GM23338 (cell line): ENCODE data around the gene CLDN20. TPM values are rescaled to one million over a fixed set of nuclear protein-coding genes. Genes with fewer than 3 reads are reported as not detected.
A peak's percentile ranks its signal among the peaks of the same experiment; 100 is the strongest.

Experiments
- ATAC-seq: fragments of 200-7000 bp; cut with Tn5 transposase; 3 replicates; pipeline ENCODE4 v1.9.1; 2020
- DNase-seq: peaks from one replicate; pipeline ENCODE4 v3.0.0-alpha.2; 2015; ENCODE audit warnings: low spot score
- H2AFZ ChIP-seq: fragments of 200-600 bp; sonication (generic); 2 replicates; pipeline ENCODE4 v1.8.0; 2016; ENCODE audit warnings: antibody characterized with exemption, mild to moderate bottlenecking, moderate library complexity
- H3F3A ChIP-seq: fragments of 200-600 bp; sonication (generic); replicated peaks from 2 replicates; pipeline ENCODE4 v1.8.0; 2017; ENCODE audit warnings: antibody characterized with exemption, mixed run types, low read depth
- H3K27ac ChIP-seq: fragments of 200-600 bp; sonication (generic); 2 replicates; pipeline ENCODE4 v1.6.1; 2016; ENCODE audit warnings: low read depth
- H3K27me3 ChIP-seq: fragments of 200-600 bp; sonication (generic); 2 replicates; pipeline ENCODE4 v1.8.0; 2016; ENCODE audit warnings: mild to moderate bottlenecking, mixed run types, moderate library complexity; ENCODE audit not compliant: insufficient read depth
- H3K36me3 ChIP-seq: fragments of 200-600 bp; sonication (generic); 2 replicates; pipeline ENCODE4 v1.8.0; 2016; ENCODE audit warnings: mild to moderate bottlenecking; ENCODE audit not compliant: insufficient read depth
- H3K4me1 ChIP-seq: fragments of 200-600 bp; sonication (generic); 2 replicates; pipeline ENCODE4 v1.8.0; 2016; ENCODE audit warnings: mild to moderate bottlenecking, moderate library complexity; ENCODE audit not compliant: insufficient read depth
- H3K4me2 ChIP-seq: fragments of 200-600 bp; sonication (generic); 2 replicates; pipeline ENCODE4 v1.7.1; 2017; ENCODE audit warnings: mixed run types
- H3K4me3 ChIP-seq: fragments of 200-600 bp; sonication (generic); 2 replicates; pipeline ENCODE4 v1.6.1; 2016; ENCODE audit warnings: mixed run types
- H3K79me2 ChIP-seq: fragments of 200-600 bp; sonication (generic); replicated peaks from 2 replicates; pipeline ENCODE4 v1.8.0; 2017; ENCODE audit warnings: mild to moderate bottlenecking; ENCODE audit not compliant: insufficient read depth
- H3K9me2 ChIP-seq: fragments of 200-600 bp; sonication (generic); 2 replicates; pipeline ENCODE4 v1.8.0; 2017; ENCODE audit not compliant: insufficient read depth
- H4K20me1 ChIP-seq: fragments of 200-600 bp; sonication (generic); replicated peaks from 2 replicates; pipeline ENCODE4 v1.8.0; 2017; ENCODE audit warnings: mild to moderate bottlenecking; ENCODE audit not compliant: insufficient read depth
- H3K27ac Mint-ChIP-seq: 2 replicates; pipeline ENCODE4 v1.8.0; 2020; ENCODE audit warnings: inconsistent platforms, mild to moderate bottlenecking, moderate library complexity, mixed read lengths
- H3K27me3 Mint-ChIP-seq: 3 replicates; pipeline ENCODE4 v1.8.0; 2022; ENCODE audit warnings: low read depth, mild to moderate bottlenecking, moderate library complexity, mixed read lengths, inconsistent platforms; ENCODE audit not compliant: insufficient read depth, poor library complexity
- H3K36me3 Mint-ChIP-seq: 3 replicates; pipeline ENCODE4 v1.8.0; 2021; ENCODE audit warnings: low read depth, mild to moderate bottlenecking, inconsistent platforms, moderate library complexity, mixed read lengths
- H3K4me1 Mint-ChIP-seq: 3 replicates; pipeline ENCODE4 v1.8.0; 2020; ENCODE audit warnings: mild to moderate bottlenecking, inconsistent platforms, mixed read lengths
- H3K4me3 Mint-ChIP-seq: 3 replicates; pipeline ENCODE4 v1.8.0; 2021; ENCODE audit warnings: moderate library complexity, mild to moderate bottlenecking, inconsistent platforms, mixed read lengths
- H3K9me3 Mint-ChIP-seq: 3 replicates; pipeline ENCODE4 v1.8.0; 2020; ENCODE audit warnings: moderate library complexity, mild to moderate bottlenecking, inconsistent platforms, mixed read lengths
- CREB1 ChIP-seq: fragments of 250-450 bp; sonication (Bioruptor Pico); IDR thresholded peaks from 2 replicates; pipeline ENCODE4 v1.5.0; 2020; ENCODE audit warnings: low read depth, mild to moderate bottlenecking, moderate library complexity
- EZH2 ChIP-seq: fragments of 200-600 bp; sonication (generic); IDR thresholded peaks from one replicate; pipeline ENCODE4 v1.8.0; 2017; ENCODE audit warnings: antibody characterized with exemption, mild to moderate bottlenecking, low read depth; ENCODE audit not compliant: unreplicated experiment
- EZH2phosphoT487 ChIP-seq: fragments of 200-600 bp; sonication (generic); IDR thresholded peaks from one replicate; pipeline ENCODE4 v1.8.1; 2018; ENCODE audit warnings: antibody characterized with exemption; ENCODE audit not compliant: unreplicated experiment
- JUNB ChIP-seq: IDR thresholded peaks from one replicate; pipeline ENCODE4 v1.6.1; 2016; ENCODE audit warnings: antibody characterized with exemption; ENCODE audit not compliant: unreplicated experiment
- POLR2AphosphoS5 ChIP-seq: IDR thresholded peaks from 2 replicates; pipeline ENCODE4 v1.6.1; 2016; ENCODE audit warnings: antibody characterized with exemption, low read depth
- STAT1 ChIP-seq: IDR thresholded peaks from one replicate; pipeline ENCODE4 v1.6.1; 2016; ENCODE audit warnings: antibody characterized with exemption; ENCODE audit not compliant: unreplicated experiment
- ZNF114 ChIP-seq: fragments of 250-450 bp; sonication (Bioruptor Pico); IDR thresholded peaks from 2 replicates; pipeline ENCODE4 v1.5.0; 2020; ENCODE audit warnings: mild to moderate bottlenecking, moderate library complexity
- polyA plus RNA-seq: library from polyadenylated mRNA; unstranded; fragments of >200 nt; fragmentation: Nextera tagmentation; extraction: Ambion mirVana; gene quantifications from 2 replicates; pipeline ENCODE4 v1.2.1, GENCODE V29; 2016
- total RNA-seq: library from RNA; depleted of rRNA; stranded (reverse); fragments of >200 nt; shearing (Covaris generic); gene quantifications from 2 replicates; pipeline ENCODE4 v1.2.3, GENCODE V29; 2014
- TF ChIP-seq, protein P1 (sequence below): IDR thresholded peaks from one replicate; pipeline ENCODE4 v1.6.1; 2018; ENCODE audit warnings: antibody characterized with exemption; ENCODE audit not compliant: unreplicated experiment
- TF ChIP-seq, protein P2 (sequence below): IDR thresholded peaks from 2 replicates; pipeline ENCODE4 v1.6.1; 2016; ENCODE audit warnings: antibody characterized with exemption
- TF ChIP-seq, protein P3 (sequence below), 2 experiments: fragments of 200-600 bp in 1 of 2; sonication (generic) in 1 of 2; conservative IDR thresholded peaks; 2 replicates each; pipeline versions ENCODE4 v1.5.1 to v1.6.1; 2016 to 2017; ENCODE audit warnings: antibody characterized with exemption in 2 of 2, low read depth in 2 of 2, mild to moderate bottlenecking in 2 of 2, moderate library complexity in 1 of 2

Gene CLDN20
- total and polyA plus RNA-seq, 2 experiments from 2014 or later = 0.23 TPM; not detected in 1

DNA sequence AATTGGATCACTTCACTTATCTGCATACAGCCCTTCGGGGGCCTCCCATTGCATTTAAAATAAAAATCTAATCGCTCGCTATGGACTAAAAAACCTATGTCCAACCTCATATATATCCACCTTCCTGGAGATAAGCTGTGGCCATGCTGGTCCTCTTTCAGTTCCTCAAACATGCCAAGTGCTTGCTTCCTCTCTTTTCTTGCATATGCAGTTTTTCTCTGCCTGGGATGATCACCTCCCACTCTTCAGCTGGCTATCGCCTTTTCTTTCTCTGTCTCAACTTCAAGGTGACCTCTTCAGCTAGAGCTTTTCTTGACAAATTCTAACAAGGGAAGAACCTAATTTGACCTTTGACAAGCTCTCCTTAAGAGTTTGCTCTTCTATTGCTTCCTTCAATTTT lies 56.1 kb downstream of the CLDN20 start:
- H3K36me3 Mint-ChIP-seq = no peaks in the 10 kb centered on the region
- TF ChIP-seq EZH2phosphoT487 = no peak
- TF ChIP-seq, protein P1, sequence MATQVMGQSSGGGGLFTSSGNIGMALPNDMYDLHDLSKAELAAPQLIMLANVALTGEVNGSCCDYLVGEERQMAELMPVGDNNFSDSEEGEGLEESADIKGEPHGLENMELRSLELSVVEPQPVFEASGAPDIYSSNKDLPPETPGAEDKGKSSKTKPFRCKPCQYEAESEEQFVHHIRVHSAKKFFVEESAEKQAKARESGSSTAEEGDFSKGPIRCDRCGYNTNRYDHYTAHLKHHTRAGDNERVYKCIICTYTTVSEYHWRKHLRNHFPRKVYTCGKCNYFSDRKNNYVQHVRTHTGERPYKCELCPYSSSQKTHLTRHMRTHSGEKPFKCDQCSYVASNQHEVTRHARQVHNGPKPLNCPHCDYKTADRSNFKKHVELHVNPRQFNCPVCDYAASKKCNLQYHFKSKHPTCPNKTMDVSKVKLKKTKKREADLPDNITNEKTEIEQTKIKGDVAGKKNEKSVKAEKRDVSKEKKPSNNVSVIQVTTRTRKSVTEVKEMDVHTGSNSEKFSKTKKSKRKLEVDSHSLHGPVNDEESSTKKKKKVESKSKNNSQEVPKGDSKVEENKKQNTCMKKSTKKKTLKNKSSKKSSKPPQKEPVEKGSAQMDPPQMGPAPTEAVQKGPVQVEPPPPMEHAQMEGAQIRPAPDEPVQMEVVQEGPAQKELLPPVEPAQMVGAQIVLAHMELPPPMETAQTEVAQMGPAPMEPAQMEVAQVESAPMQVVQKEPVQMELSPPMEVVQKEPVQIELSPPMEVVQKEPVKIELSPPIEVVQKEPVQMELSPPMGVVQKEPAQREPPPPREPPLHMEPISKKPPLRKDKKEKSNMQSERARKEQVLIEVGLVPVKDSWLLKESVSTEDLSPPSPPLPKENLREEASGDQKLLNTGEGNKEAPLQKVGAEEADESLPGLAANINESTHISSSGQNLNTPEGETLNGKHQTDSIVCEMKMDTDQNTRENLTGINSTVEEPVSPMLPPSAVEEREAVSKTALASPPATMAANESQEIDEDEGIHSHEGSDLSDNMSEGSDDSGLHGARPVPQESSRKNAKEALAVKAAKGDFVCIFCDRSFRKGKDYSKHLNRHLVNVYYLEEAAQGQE = no peak
- TF ChIP-seq, protein P2, sequence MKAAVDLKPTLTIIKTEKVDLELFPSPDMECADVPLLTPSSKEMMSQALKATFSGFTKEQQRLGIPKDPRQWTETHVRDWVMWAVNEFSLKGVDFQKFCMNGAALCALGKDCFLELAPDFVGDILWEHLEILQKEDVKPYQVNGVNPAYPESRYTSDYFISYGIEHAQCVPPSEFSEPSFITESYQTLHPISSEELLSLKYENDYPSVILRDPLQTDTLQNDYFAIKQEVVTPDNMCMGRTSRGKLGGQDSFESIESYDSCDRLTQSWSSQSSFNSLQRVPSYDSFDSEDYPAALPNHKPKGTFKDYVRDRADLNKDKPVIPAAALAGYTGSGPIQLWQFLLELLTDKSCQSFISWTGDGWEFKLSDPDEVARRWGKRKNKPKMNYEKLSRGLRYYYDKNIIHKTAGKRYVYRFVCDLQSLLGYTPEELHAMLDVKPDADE = no peak
- no peak for TF ChIP-seq JUNB
- TF ChIP-seq CREB1 (CRISPR knock-in tag) = no peak
- TF ChIP-seq ZNF114 (CRISPR knock-in tag) = no peak
- H3K27ac Mint-ChIP-seq = no peak overlapping the region
- Histone ChIP-seq H3K27ac (no peak overlapping the region), H3K79me2 (no peaks in the 10 kb centered on the region), H2AFZ (0 out of 2 replicates have a peak overlapping the region, but pooled peaks have one; percentile 14), H3K4me1 (no peaks in the 10 kb centered on the region; the same call in 1 of the 2 replicates), H3K27me3 (no peaks in the 10 kb centered on the region), H3K4me2 (no peak overlapping the region), H3K9me2 (peaks cover 6% of the 10 kb centered on the region; the same call in 1 of the 2 replicates), H3F3A (no peaks in the 10 kb centered on the region), H4K20me1 (no peaks in the 10 kb centered on the region), H3K36me3 (no peaks in the 10 kb centered on the region), H3K4me3 (no peak overlapping the region)
- DNase-seq = no peak
- H3K4me1 Mint-ChIP-seq = peaks cover 3% of the 10 kb centered on the region; the same call in 2 of the 3 replicates
- ATAC-seq = no peak
- H3K27me3 Mint-ChIP-seq = no peaks in the 10 kb centered on the region
- no peaks in the 10 kb centered on the region for H3K9me3 Mint-ChIP-seq
- no peak overlapping the region for H3K4me3 Mint-ChIP-seq

DNA sequence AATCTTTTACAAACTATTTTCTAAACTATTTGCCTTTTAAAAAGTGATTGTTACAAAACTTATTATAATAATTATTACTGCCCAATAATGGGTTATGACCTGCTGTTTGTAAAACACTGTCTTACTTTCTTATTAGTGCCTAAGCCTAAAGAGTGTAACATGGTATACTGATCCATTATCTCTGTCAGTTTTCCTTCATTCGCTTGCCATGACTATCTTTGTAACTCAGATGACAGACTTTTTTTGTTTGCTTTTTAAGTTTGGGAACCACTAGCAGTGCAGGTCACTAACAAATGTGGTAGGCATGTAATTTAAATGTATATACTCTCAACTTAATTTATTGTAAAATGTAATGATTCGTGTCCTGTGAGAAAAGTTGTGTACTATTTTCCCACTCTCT lies 60.4 kb downstream of the CLDN20 start:
- H3K9me3 Mint-ChIP-seq = no peaks in the 10 kb centered on the region
- H3K27ac ChIP-seq = no peak overlapping the region
- no peaks in the 10 kb centered on the region for H3K27me3 Mint-ChIP-seq
- no peaks in the 10 kb centered on the region for H3K27me3 ChIP-seq
- H3K4me1 ChIP-seq = peaks cover 6% of the 10 kb centered on the region; the same call in 1 of the 2 replicates
- no peak overlapping the region for H2AFZ ChIP-seq
- peaks cover 15% of the 10 kb centered on the region for H3K4me1 Mint-ChIP-seq
- H3K4me3 ChIP-seq = no peak overlapping the region
- no peak overlapping the region for H3K4me2 ChIP-seq
- H3K4me3 Mint-ChIP-seq = no peak overlapping the region
- no peak overlapping the region for H3K27ac Mint-ChIP-seq
- no peaks in the 10 kb centered on the region for H4K20me1 ChIP-seq
- no peaks in the 10 kb centered on the region for H3K36me3 Mint-ChIP-seq
- no peaks in the 10 kb centered on the region for H3K9me2 ChIP-seq
- H3K36me3 ChIP-seq = no peaks in the 10 kb centered on the region
- DNase-seq (no peak), ATAC-seq (no peak)
- TF ChIP-seq, protein P3, sequence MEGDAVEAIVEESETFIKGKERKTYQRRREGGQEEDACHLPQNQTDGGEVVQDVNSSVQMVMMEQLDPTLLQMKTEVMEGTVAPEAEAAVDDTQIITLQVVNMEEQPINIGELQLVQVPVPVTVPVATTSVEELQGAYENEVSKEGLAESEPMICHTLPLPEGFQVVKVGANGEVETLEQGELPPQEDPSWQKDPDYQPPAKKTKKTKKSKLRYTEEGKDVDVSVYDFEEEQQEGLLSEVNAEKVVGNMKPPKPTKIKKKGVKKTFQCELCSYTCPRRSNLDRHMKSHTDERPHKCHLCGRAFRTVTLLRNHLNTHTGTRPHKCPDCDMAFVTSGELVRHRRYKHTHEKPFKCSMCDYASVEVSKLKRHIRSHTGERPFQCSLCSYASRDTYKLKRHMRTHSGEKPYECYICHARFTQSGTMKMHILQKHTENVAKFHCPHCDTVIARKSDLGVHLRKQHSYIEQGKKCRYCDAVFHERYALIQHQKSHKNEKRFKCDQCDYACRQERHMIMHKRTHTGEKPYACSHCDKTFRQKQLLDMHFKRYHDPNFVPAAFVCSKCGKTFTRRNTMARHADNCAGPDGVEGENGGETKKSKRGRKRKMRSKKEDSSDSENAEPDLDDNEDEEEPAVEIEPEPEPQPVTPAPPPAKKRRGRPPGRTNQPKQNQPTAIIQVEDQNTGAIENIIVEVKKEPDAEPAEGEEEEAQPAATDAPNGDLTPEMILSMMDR (conservative IDR thresholded peaks at IDR 0.05; ENCODE audit: low read depth in 2 of 2) = no peak
- TF ChIP-seq ZNF114 (CRISPR knock-in tag) = no peak
- TF ChIP-seq, protein P2 = no peak
- no peak for TF ChIP-seq EZH2
- TF ChIP-seq POLR2AphosphoS5 = no peak
- no peak for TF ChIP-seq JUNB
- TF ChIP-seq, protein P1 = no peak
- no peak for TF ChIP-seq STAT1
- TF ChIP-seq CREB1 (CRISPR knock-in tag) = no peak
- H3F3A ChIP-seq = no peaks in the 10 kb centered on the region
- H3K79me2 ChIP-seq = no peaks in the 10 kb centered on the region
